OCI-LY7 (cell line): Measurements from ENCODE around the gene SIK2. TPM values are rescaled to one million over a fixed set of nuclear protein-coding genes. Genes with fewer than 3 reads are reported as not detected.

Experiments
- BruUV-seq: library from RNA; stranded (reverse); fragments of 400-500 nt; replicated peaks from 2 replicates; lab custom pipeline; 2021; lab: Mats Ljungman, UMichigan
- CTCF ChIA-PET: fragments of 300-600 bp; sonication (Branson Sonifier 250); formaldehyde crosslinking; loops from one replicate; lab custom pipeline; 2022; ENCODE audit warnings: antibody characterized with exemption; ENCODE audit not compliant: unreplicated experiment; lab: Charles Lee
- POLR2A ChIA-PET: fragments of 300-600 bp; sonication (Branson Sonifier 250); formaldehyde crosslinking; loops from one replicate; lab custom pipeline; 2022; ENCODE audit warnings: antibody characterized with exemption; lab: Charles Lee
- DNase-seq: peaks from one replicate; pipeline ENCODE4 v3.0.0-alpha.2; 2015; ENCODE audit warnings: low spot score
- H2AFZ ChIP-seq: fragments of 200-600 bp; sonication (generic), shearing (Covaris generic); 2 replicates; pipeline ENCODE4 v1.6.1; 2014; ENCODE audit warnings: mild to moderate bottlenecking, antibody characterized with exemption, low read length, moderate library complexity
- H3K27ac ChIP-seq: fragments of 200-600 bp; sonication (generic); 2 replicates; pipeline ENCODE4 v1.5.1; 2014; ENCODE audit warnings: mixed run types, low read depth, mild to moderate bottlenecking, moderate library complexity, low read length, inconsistent platforms; ENCODE audit not compliant: poor library complexity, severe bottlenecking
- H3K36me3 ChIP-seq: fragments of 200-600 bp; sonication (generic); 2 replicates; pipeline ENCODE4 v1.6.1; 2014; ENCODE audit warnings: mild to moderate bottlenecking, antibody characterized with exemption, low read length, moderate library complexity, mixed read lengths; ENCODE audit not compliant: insufficient read depth
- H3K4me1 ChIP-seq: fragments of 200-600 bp; sonication (generic); 2 replicates; pipeline ENCODE4 v1.5.1; 2014; ENCODE audit warnings: mild to moderate bottlenecking, low read length; ENCODE audit not compliant: insufficient read depth, poor library complexity, severe bottlenecking
- H3K4me2 ChIP-seq: fragments of 200-600 bp; sonication (generic); 2 replicates; pipeline ENCODE4 v1.6.1; 2014; ENCODE audit warnings: mild to moderate bottlenecking, low read length
- H3K4me3 ChIP-seq: fragments of 200-600 bp; sonication (generic); 2 replicates; pipeline ENCODE4 v1.5.1; 2014; ENCODE audit warnings: mild to moderate bottlenecking, low read depth, low read length; ENCODE audit not compliant: poor library complexity, severe bottlenecking
- H3K79me2 ChIP-seq: fragments of 200-600 bp; sonication (generic); 2 replicates; pipeline ENCODE4 v1.6.1; 2016; ENCODE audit warnings: low read depth, mild to moderate bottlenecking, low read length, moderate library complexity, mixed read lengths; ENCODE audit not compliant: insufficient read depth
- H3K9me2 ChIP-seq: fragments of 200-600 bp; sonication (generic); 2 replicates; pipeline ENCODE4 v1.6.1; 2016; ENCODE audit warnings: mild to moderate bottlenecking, low read length, mixed read lengths; ENCODE audit not compliant: insufficient read depth
- H3K9me3 ChIP-seq: fragments of 200-600 bp; sonication (generic); 2 replicates; pipeline ENCODE4 v1.6.1; 2014; ENCODE audit warnings: mild to moderate bottlenecking, mixed run types, low read length, mixed read lengths
- H4K20me1 ChIP-seq: fragments of 200-600 bp; sonication (generic); 2 replicates; pipeline ENCODE4 v1.6.1; 2014; ENCODE audit warnings: mild to moderate bottlenecking, antibody characterized with exemption, low read length, moderate library complexity, mixed read lengths; ENCODE audit not compliant: insufficient read depth
- CTCF ChIP-seq: fragments of 200-600 bp; sonication (generic); conservative IDR thresholded peaks from 2 replicates; pipeline ENCODE4 v1.5.1; 2014; ENCODE audit warnings: mild to moderate bottlenecking, antibody characterized with exemption, low read length, moderate library complexity, mixed read lengths
- EZH2phosphoT487 ChIP-seq: fragments of 200-600 bp; sonication (generic); IDR thresholded peaks from 2 replicates; pipeline ENCODE4 v1.6.1; 2018; ENCODE audit warnings: low read depth, borderline replicate concordance, mild to moderate bottlenecking, mixed run types, antibody characterized with exemption, low read length, moderate library complexity, mixed read lengths
- intact Hi-C: fragments of 100-400 bp; cut with micrococcal nuclease; formaldehyde crosslinking; loops from one replicate; pipeline ENCODE4 v1.10.0; 2022; ENCODE audit not compliant: unreplicated experiment
- total RNA-seq, 2 experiments: library from RNA; depleted of rRNA in 1 of 2; stranded (reverse); fragments of >200 nt in 1 of 2; shearing (Covaris generic) in 1 of 2; gene quantifications; 2 replicates each; pipeline ENCODE4 v1.2.3, GENCODE V29; 2014 to 2022

The SIK2 gene
- total RNA-seq, 2 experiments from 2014 or later = 9.8 to 16.9 TPM

DNA sequence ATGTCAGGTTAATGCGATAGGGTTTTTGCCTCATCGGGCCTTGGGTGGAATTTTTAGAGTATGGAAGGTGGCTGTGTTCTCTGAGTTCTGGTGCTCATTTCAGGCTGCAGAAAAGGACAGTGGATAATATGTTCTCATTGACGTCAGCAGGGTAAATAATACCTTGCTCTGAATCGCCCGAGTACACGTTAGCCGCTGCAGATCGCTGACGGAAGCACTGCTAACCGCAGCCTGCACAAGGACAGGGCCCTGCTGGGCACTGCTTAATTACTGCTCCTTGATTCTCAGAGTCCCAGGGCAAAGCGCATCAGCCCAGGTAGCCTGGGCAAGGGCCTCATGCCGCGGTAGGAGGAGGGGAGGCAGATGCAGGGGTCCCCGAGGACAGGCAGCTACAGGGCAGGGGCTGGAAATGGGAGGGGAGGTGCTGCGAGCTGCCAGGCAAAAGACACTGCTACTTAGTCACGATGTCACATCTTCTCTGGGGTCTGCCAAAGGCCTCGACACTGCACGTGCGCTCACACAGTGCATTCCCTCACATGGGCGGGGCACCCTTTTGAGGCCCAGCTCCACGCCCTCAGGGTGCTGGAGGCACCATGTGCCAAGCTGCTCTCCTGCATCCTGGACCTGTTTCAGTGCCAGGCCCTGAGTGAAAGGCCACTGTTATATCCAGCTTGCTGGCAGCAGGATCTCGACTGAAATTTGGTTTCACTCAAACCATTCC is 128.8 kb downstream of the SIK2 start:
- Histone ChIP-seq H3K27ac (no peak overlapping the region), H3K36me3 (peaks cover 13% of the 10 kb centered on the region), H3K4me1 (no peaks in the 10 kb centered on the region), H3K4me2 (no peak overlapping the region), H3K9me2 (no peaks in the 10 kb centered on the region), H2AFZ (no peak overlapping the region), H4K20me1 (no peaks in the 10 kb centered on the region), H3K9me3 (no peaks in the 10 kb centered on the region), H3K4me3 (no peak overlapping the region), H3K79me2 (no peaks in the 10 kb centered on the region)
- BruUV-seq = no TSS peak
- TF ChIP-seq CTCF (no peak), EZH2phosphoT487 (no peak)
- DNase-seq = no peak
- POLR2A ChIA-PET = interaction anchor here (0.6 kb wide), 1 partner anchor 12 kb away, joined by 3 read pairs; no protein-coding TSS in a partner anchor
- CTCF ChIA-PET = no interaction called here
- intact Hi-C loops = no loop called here

DNA sequence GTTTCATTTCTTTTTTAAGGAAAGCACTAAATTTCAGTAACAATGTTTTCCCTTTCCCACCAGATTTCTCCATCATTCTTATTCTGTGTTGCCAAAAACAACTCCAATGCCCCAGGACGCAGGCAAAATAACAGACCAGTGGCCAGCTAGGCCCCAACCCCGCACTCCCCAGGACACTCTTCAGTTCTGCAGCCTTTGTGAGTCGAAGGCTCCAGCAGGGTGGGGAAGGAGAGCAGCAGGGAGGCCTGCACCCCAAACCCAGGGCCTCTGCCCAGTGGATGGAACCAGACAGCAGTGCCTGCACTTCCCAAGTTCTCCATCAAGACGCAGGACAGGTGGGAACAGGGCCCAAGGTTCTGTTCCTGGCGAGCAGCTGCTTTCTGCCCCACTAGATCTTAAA is 129.6 kb downstream of the SIK2 start:
- no peak for TF ChIP-seq EZH2phosphoT487
- no peak for TF ChIP-seq CTCF
- Histone ChIP-seq H4K20me1 (no peaks in the 10 kb centered on the region), H3K27ac (no peak overlapping the region), H3K36me3 (peaks cover 6% of the 10 kb centered on the region; the same call in 1 of the 2 replicates), H3K4me2 (no peak overlapping the region), H3K79me2 (no peaks in the 10 kb centered on the region), H3K4me3 (no peak overlapping the region), H2AFZ (no peak overlapping the region), H3K9me2 (no peaks in the 10 kb centered on the region), H3K4me1 (no peaks in the 10 kb centered on the region), H3K9me3 (no peaks in the 10 kb centered on the region)
- ChIA-PET CTCF (no interaction called here), POLR2A (interaction anchor here (0.6 kb wide), 1 partner anchor 23 kb away, joined by 3 read pairs; no protein-coding TSS in a partner anchor)
- no peak for DNase-seq
- BruUV-seq = no TSS peak
- intact Hi-C loops = no loop called here

DNA sequence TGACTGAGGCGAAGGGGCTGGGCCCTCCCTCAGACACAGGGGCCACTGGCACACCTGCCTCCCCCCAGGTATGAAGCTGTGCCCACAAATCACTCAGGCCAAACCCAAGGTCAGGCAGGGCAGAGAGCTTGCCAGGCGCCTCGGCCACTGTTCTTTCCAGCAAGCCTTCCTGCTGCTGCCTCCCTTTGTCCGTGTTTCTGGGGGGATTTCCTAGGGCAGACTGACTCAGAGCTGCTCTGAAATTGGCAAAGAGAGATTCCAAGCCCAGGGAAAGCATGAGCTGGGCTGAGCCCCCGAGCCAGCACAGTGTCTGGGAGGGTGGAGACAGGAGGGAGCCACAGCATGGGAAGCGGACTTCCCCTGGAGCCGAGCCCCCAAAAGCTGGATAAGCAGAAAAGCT is 130.8 kb downstream of the SIK2 start:
- H3K9me2 ChIP-seq = no peaks in the 10 kb centered on the region
- no peaks in the 10 kb centered on the region for H3K79me2 ChIP-seq
- H3K27ac ChIP-seq = no peak overlapping the region
- peaks cover 1% of the 10 kb centered on the region; the same call in 1 of the 2 replicates for H3K36me3 ChIP-seq
- no peaks in the 10 kb centered on the region for H3K4me1 ChIP-seq
- no peak overlapping the region for H2AFZ ChIP-seq
- CTCF ChIA-PET = interaction anchor here (0.6 kb wide), 1 partner anchor 43 kb away, joined by 3 read pairs; no protein-coding TSS in a partner anchor
- no peaks in the 10 kb centered on the region for H3K9me3 ChIP-seq
- intact Hi-C loops = no loop called here
- no peak overlapping the region for H3K4me2 ChIP-seq
- H4K20me1 ChIP-seq = no peaks in the 10 kb centered on the region
- no peak overlapping the region for H3K4me3 ChIP-seq
- POLR2A ChIA-PET = interaction anchor here (0.6 kb wide), 2 partner anchors 36 to 333 kb away, joined by 3 read pairs; no protein-coding TSS in a partner anchor
- no TSS peak for BruUV-seq
- DNase-seq = no peak
- TF ChIP-seq EZH2phosphoT487 (no peak), CTCF (no peak)
